GM12872 (cell line): Measurements from ENCODE around the gene GDPGP1.

Experiments used
- CTCF ChIP-seq: IDR thresholded peaks from 3 replicates; pipeline ENCODE4 v1.5.1; 2011; ENCODE audit warnings: low read depth, mild to moderate bottlenecking, low read length, moderate library complexity; ENCODE audit not compliant: insufficient read depth

The GDPGP1 gene

GRCh38 chr15:90202929-90203328 is 31.1 kb upstream of the GDPGP1 start:
- no peak for TF ChIP-seq CTCF

- TF ChIP-seq CTCF, result no peak
These were observed 30.5 kb upstream of the GDPGP1 start for GRCh38 chr15:90203473-90203872.

- TF ChIP-seq CTCF, result no peak
These were observed 30.1 kb upstream of the GDPGP1 start for GRCh38 chr15:90203922-90204321.

GRCh38 chr15:90205050-90205848 is 28.8 kb upstream of the GDPGP1 start:
- TF ChIP-seq CTCF, result no peak

GRCh38 chr15:90205886-90206285 is 28.1 kb upstream of the GDPGP1 start:
- TF ChIP-seq CTCF, result no peak

GRCh38 chr15:90207252-90207651 is 26.8 kb upstream of the GDPGP1 start:
- TF ChIP-seq CTCF, result no peak

GRCh38 chr15:90208356-90208755 is 25.7 kb upstream of the GDPGP1 start:
- no peak for TF ChIP-seq CTCF
